ENCODE data around the gene GPR25.

GRCh38 chr1:200831091-200831490 lies 41.7 kb upstream of the GPR25 start:
- TF ChIP-seq CTCF (IDR thresholded peaks at IDR 0.05) (no peak), POLR2A (IDR thresholded peaks at IDR 0.05) (no peak), POLR2AphosphoS5 (IDR thresholded peaks at IDR 0.05; ENCODE audit: insufficient read depth in 1 of 2, low read depth in 1 of 2) (no peak)
